AML-193 (cell line): ENCODE data around the gene PIK3R6.
A peak's percentile ranks its signal among the peaks of the same experiment; 100 is the strongest.
"Not testable (repeated sequence)": the region's sequence is repeated elsewhere in the genome, so short reads cannot be mapped to it uniquely, and the experiment has no call there.

ENCODE experiments used
- DNase-seq, 2 experiments: peaks; one replicate each; lab custom pipeline; 2025; lab: John Stamatoyannopoulos, UW

The PIK3R6 gene

DNA sequence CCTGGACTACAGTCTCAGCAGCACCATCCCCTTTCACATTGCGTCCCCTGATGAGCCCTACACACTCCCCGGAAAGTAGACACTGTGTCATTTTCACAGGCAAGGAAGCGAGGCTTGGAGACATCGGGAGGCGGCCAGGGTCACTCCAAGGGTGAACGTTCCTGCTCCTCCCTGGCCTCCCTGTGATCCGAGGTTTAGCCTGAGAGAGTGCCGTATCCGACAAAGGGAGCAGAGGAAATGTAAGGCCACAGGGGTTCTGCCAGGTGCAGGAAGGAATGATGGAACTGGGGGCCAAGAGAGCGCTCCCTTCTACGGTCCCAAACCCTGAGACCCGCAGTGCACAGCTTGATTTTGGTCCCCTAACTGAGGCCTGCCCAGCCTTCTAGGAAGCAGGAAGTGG, 8.0 kb upstream of the PIK3R6 start:
- DNase-seq, result no peak

DNA sequence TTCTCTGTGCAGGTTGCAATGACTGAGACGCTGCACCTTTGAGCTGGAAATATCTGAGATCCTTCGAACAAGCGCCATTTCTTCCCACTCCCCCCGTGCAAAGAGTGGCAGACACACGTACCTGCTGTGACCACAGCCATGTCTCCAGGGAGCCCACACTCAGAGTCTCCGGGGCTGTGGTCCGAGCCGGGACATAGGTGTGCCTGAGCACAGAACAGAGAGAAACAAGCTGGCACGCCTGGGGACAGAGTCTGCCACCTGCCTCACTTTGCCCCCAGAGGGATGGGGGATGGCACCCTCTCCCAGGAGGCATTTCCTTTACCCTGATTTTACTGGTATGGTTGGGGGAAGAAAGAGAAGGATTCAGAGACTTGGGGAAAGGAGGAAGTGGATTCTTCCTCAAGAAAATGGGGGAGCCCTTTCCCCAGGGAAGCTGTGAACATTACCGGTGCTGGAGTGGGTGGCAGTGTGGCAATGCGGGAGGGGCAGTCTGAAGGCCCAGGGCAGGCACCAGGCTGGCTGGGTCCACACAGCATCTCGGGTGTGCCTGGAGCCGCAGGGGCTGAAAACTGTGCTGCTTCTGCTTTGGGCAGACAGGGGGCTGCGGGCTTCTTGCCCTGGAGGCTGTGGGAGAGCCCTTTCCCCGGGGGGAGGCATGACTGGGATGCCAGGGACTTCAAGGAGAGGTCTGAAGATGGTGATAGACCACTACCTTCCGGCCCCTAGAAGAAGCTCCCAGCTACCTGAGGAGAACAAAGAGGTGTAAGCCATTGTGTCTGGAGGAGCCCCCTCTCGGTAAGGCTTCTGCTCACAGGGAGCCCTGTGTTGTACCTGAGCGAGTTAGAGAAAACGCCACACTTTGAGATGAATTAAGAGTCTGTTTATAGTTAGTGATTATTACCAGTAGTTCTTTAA, 6.6 kb upstream of the PIK3R6 start:
- DNase-seq, result no peak

DNA sequence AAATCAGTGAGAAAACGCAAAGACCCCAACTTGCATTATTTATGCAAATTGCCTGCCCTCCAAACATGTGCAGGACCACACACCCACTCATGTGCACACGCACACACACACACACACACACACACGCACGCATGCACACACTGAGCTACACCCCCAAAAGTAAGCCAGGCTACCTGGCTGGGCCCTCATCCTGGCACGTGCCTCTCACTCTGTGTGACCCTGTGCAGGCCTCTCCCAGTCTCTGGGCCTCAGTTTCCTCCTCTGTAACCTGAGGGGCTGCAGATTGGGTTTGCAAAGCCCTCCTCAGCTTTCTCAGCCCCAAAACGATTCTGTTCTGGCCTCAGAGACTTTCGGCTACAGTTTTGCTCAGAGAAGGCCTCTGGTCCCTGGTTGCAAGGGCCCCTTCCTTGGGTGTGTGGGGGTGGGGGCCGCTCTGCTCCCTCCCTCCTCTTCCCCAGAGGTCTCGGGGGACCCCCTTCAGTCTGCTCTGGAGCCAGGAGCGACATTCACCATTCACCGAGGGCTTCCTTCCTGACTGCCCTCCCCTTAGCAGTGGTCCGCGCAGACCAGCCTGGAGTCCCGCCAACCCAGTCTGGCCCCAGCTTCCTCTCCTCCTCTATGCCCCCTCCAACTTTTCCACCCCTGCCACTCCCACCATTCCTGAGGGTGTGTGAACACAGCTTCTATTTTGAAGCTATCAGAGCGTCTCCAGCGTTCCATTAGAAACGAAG, 5.4 kb upstream of the PIK3R6 start:
- DNase-seq, result no peak

DNA sequence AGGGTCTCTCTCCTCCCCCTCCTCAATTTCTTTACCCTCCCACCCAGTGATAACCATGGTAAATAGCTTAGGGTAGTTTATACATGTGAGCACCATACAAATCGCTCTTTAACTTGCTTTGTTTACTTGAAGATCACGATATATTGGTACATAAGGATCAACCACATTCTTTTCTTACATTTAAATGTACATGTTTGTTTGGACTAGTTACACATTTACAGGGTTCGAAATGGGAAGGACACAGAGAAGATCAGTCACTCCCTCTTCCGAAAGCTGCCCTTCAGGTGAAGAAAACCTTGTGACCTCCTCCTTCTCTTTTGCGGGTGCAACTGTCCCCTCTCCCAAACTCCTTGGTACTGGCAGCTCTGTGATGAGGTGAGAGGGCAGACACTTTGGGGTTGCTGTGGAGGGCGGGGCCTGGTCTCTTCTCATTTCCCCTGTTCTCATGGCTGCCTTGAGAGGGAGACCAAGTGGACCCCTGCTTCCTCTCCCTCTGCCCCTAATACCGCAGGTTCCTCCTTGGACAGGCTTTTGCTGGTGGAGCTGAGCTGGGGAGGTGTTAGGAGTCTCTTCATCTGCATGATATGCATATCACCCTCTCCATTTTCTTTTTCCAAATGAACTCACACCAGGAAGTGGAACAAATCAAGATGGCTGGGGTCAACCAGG, 4.7 kb upstream of the PIK3R6 start:
- no peak for DNase-seq

DNA sequence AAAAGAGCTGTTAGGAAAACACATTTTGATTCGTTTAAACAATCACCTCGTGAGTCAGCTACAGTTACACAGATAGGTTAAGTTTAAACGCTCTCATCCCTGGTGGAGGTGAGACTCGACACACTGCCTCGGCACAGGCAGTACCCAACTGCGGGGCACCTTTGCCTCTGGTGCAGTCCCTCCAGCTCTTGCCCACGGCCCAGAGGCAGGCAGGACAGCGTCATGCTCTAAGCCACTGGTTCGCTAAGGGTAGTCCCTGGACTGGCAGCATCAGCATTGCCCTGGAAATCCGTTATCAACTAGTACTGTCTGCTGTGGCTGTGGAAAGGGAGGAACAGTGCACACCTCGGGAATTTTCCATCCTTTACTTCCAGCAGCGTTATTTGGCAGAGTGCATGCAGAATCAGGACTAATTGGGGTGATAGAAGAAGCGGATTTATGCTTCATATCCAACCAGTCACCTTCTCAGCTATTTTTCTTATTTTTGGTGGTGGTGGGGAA, 3.7 kb upstream of the PIK3R6 start:
- no peak for DNase-seq

DNA sequence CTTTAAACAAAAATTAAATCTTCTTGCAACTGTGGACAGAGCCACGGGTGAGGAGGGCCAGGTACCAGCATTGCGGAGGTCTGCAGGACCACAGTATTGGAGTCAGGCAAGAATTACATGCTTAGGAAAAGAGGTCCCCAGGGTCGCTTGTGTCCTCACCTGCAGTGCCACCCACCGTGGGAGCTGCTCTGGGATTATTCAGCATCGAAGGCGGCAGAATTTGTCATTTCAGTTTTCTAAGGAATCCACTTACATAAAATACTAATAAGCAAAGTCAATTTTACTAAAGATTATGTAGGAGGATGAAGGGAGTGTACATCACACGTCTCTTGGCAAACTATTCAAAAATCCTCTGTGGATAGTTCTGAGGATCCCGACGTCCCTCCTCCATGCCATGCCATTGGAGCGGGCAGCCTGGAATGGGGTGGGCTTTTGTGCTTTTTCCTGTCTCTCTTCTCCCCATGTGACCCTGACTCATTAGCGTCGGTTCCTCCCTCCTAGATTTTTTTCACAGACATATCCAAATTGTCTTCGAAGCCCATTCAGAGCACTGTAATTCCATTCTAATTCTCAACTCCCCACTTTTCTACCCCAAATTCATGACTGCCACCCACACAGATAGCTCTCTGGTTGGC, 3.0 kb upstream of the PIK3R6 start:
- no peak for DNase-seq

DNA sequence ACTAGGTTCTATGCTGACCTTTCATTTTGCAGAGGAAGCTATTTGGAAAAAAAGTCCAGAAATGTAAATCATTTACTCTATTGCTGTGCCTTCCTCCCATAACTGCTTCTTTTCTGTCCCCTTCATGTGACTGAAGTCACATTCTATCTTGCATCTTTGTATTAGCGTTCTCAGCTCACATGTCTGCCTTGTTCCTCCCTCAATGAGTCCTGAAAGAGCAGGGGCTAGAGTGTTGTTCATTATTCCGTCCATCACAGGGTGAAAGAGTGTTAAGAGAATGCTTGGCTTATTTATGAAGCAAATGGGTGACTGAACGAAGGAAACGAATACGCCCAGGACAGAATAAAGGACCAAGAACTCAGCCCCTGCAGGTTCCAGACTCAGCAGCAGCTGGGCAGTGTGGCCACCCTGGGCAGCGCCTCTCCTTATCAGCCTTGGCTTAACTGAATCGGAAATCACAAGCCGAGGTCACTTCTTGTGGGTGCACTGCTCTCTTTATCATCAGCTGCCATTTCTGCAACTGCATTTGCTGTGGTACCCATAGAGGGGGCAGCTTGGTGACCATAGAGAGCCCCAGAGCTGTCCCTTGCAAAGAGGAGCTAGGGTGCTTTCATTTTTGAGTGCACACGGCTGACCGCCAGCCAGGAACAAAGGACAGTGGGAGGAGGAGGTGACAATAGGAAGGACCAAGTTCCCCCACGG, 1.8 kb upstream of the PIK3R6 start:
- DNase-seq, result no peak

DNA sequence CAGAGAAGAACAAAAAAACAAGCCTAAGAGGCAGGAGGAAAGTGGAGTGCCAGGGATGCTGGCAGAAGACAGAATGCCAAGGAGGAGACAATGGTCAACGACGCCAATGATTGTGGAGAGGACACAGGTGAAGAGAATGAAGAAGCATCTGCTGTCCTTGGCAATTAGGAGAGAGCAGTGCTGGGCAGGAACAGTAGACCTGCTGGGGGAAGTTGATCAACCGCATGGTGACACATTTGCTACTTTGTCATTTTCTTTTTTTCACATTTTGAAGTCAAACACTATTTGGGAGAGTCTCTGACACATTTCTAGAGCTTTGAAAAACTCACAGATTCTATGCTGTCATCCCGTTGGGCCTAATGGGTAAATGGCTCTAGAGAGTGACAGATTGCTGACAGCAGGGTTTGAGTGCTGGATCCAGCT, 1.1 kb upstream of the PIK3R6 start:
- no peak for DNase-seq

DNA sequence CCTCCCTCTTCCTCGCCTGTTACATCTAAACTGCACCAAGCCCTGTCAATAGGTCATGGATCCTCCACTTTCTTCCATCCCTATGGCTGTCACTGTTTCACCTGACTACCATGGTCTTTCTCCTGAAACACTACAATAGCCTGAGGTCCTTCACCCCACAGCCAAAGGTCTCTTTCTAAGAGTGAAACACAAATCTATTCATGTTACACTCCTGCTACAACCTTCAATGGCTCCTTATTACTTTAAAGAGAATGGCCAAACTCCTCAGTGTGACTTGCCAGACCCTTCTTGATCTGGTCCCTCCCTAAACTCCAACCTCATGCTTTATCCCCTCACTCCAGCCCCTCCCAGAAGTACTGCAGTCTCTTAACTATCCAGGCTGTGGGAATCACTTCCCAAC, 618 bp upstream of the PIK3R6 start:
- no peak for DNase-seq

DNA sequence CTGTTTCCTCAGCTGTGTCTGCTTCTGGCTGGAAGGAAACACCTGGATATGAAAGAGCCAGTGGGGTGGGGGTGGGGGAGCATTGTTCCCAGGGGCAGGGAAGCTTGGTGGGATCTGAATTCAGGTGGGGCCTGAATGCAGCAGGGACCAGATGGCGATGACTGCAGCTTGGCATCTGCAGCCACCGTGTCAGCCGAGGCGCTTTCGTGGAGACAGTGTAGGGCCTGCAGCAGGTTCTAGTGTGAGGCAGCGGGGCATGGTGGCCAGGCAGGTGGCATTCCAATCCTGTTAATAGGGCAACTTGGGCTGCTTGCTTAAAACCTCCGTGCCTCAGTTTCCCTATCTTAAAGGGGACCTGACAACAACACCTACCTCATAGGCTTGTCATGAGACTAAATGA, 1.7 kb downstream of the PIK3R6 start:
- no peak for DNase-seq

DNA sequence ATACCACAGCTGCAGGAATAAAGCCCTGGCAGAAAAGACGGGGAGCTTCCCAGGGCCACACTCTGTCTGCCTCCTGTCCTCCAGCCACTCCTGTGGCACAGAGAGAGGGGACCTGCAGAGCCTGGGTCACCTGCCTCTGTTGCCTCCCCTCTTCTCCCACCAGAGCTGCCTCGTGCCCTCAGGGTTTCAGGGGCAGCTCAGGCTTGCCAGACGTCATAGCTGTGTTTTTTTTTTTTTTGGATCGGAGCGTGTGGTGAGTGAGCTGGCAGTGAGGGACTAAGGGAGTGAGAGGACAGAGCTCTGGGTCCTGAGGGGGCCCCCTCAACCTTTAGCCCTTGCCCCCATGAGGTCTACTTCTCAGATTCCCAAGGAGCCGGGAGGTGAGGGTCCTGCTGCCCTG, 2.1 kb downstream of the PIK3R6 start:
- no peak for DNase-seq

DNA sequence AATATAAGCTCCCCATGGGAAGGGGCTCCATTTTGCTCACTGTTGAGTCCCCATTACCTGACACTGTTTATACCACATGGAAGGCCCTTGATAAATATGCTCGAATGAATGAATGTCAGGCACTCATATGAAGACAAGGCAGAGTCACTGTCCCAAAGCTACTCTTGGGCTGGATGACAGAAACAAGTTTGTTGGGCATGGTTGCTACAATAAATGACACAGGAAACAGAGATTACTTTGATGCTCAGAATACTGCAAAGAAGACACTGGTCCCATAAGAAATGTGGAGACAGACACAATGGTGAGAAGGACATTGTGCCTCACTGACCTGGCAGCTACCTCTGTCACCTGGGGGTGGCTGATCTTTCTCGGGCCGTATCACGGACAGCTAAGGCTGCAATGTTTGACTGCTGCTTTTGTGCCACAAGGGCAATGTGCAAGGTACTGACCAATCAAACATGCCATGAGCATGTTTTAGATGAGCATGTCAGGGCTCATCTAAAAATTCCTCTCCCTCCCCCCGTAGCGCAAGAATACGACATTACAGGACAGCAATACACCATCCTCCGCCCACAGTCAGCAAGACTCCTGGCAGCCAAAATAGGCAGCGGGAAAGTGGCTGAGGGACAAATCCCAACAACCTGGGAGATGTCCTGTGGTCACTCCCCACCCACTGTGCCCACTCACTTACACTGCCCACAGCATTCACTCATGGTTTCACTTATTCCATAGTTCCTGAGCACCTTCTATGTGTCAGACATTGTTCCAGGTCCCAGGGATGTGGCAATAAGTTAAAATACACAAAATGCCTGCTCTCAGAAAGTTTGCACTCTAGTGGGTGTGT, 5.0 kb downstream of the PIK3R6 start:
- no peak for DNase-seq

DNA sequence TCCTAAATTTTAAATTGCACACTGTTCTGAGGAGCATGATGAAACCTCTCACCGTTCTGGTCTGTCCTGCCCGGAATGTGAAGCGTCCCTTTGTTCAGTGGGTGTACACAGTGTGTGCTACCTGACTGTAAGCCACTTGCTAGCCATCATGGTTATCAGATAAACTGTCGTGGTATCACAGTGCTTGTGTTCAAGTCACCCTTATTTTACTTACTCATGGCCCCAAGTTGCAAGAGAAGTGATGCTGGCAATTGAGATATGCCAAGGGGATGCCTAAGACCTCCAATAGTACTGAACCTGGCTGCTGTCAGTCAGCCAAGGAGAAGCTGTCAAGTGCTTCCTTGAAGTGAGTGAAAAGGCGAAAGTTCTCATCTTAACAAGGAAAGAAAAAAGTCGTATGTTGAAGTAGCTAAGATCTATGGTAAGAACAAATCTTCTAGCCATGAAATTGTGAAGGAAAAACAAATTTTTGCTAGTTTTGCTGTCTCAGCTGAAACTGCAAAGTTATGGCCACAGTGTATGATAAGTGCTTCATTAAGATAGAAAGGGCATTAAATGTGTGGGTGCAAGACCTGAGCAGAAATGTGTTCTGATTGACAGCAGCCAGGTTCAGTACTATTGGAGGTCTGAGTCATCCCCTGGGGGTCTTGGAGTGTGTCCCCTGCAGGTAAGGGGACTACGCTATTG, 5.8 kb downstream of the PIK3R6 start:
- no peak for DNase-seq

DNA sequence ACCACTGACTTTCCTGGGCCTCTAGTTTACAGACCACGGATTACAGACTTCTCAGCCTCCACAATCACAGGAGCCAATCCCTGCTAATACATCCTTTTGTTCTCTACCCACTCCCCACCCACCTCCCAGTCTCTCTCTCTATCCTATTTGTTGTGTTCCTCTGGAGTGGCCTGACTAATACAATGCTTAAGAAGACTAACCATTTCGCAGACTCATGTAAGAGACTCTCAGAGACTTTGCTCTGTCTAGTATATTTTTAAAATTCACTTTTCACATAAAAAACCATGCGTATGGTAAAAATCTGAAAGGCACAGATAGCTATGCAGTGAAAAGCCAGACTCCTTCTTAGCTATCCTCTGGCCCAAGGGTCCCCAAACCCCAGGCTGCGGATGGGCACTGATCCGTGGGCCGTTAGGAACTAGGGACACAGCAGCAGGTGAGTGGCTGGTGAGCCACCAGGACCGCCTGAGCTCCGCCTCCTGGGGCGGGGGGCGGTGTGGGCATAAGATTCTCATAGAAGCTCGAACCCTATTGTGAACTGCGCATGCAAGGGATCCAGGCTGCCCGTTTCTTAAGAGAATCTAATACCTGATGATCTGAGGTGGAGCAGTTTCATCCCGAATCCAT, 7.6 kb downstream of the PIK3R6 start:
- no peak for DNase-seq

DNA sequence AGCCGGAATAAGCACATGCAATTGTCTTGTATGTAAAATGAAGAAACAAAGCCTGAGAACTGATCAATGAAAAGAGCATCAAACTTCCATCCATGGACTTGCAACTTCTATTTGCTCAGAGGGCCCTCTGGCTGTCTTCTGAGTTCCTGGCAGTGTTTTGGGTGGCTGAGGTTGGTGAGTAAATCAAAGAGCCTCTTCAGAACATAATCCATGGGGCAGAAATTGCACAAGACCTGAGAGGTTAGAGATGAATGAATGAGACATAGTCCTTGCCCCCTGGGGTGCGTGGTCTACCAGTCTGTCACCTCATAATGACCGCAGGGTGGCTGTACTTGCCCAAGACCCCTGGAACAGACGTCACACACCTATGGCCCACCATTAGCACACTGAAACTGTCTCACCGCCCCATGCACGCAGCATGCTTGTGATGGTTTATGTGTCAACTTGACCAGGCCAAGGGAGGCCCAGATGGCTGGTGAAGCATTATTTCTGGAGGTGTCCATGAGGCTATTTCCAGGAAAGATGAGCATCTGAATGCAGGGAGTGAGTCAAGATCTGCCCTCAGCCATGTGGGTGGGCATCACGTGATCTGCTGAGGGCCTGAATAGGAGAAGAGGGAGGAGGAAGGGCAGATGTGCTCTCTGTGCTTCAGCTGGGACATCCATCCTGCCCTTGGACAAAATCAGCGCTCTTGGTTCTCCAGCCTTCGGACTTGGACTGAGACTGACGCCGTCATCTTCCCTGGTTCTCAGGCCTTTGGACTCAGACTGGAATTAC, 8.3 kb downstream of the PIK3R6 start:
- peak in 1 of 2 experiments; percentile 41 for DNase-seq

DNA sequence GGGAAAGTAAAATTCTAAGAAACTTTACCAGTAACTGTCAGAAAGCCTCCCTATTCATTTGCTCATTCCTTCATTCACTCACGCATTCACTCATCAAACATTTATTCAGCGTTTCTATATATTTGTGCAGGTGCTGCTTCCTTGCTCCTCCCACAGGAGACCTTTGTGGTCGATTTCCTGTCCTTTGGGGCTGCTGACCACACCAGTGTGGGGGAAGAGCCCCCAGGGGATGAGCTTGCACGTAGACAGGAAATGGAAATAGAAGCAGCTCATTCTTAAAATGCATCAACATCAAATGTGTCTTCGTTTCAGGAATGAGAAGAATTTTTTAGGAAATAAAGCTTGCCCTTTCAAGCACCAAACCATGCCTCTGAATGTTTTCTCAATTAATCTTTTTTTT, 9.6 kb downstream of the PIK3R6 start:
- peak in 1 of 2 experiments; percentile 8 for DNase-seq

DNA sequence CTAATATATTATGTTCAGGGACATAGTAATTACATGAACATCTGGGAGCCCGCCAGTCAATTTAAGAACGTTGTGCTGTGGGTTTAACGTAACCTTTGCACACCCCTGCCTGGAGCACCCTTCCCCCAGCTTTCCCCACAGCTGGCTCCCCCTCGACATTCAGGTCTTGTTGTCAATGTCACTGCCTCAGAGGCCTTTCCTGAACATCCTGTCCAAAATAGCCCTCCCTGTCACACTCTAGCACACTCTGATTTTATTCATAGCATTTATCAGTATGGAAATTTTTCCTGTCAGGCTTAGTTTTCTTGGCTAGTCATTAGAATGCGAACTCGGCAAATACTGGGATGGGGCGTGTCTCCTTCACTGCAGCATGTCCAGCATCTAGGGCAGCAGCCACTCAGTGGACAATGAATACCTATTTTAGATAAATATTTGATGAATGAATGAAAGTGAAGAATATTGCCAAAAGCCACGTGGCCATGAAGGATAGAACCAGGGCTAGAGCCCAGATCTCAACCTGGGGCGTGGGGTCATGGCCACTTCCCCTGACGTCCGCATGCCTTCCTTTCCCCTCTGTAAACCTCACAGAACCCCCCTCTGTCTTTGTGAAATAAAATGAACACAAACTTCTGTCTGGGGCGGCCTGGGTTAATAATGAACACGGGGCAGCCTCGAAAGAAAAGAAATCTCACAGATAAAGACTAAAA, 10.5 kb downstream of the PIK3R6 start:
- no peak for DNase-seq

DNA sequence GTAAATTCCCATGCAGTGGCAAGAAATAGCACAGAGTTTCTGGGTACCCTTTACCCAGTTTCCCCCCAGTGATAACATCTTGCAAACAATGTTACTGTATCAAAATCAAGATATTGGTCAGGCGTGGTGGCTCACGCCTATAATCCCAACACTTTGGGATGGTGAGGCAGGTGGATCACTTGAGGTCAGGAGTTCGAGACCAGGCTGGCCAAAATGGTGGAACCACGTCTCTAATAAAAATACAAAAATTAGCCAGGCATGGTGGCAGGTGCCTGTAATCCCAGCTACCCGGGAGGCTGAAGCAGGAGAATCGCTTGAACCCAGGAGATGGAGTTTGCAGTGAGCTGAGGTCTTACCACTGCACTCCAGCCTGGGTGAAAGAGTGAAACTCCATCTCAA, 11.3 kb downstream of the PIK3R6 start:
- not testable (repeated sequence) for DNase-seq
